Prostate gland (tissue), 2 donors: ENCODE data around the gene EIF4G3. TPM values are rescaled to one million over a fixed set of nuclear protein-coding genes. Genes with fewer than 3 reads are reported as not detected.

ENCODE experiments used
- DNase-seq: peaks from one replicate; pipeline ENCODE4 v3.0.0-alpha.2; 2019; ENCODE audit warnings: low spot score
- H3K27ac ChIP-seq, 2 donors: fragments of 200-600 bp; sonication (generic); 2 replicates each; pipeline ENCODE4 v1.5.1; 2017 to 2019
- H3K27me3 ChIP-seq: fragments of 200-600 bp; sonication (generic); replicated peaks from 2 replicates; pipeline ENCODE4 v1.5.1; 2019; ENCODE audit not compliant: insufficient read depth
- H3K36me3 ChIP-seq, 2 donors: fragments of 200-600 bp; sonication (generic); 1 replicate in 1 of 2; 2 replicates in 1 of 2; pipeline versions ENCODE4 v1.5.1 to v1.8.1; 2017 to 2019
- H3K4me1 ChIP-seq: fragments of 200-600 bp; sonication (generic); replicated peaks from 2 replicates; pipeline ENCODE4 v1.5.1; 2019
- H3K4me3 ChIP-seq, 2 donors: fragments of 200-600 bp; sonication (generic); 2 replicates each; pipeline ENCODE4 v1.5.1; 2017 to 2019
- H3K9me3 ChIP-seq: fragments of 200-600 bp; sonication (generic); 2 replicates; pipeline ENCODE4 v1.5.1; 2017
- CTCF ChIP-seq, 4 experiments: fragments of 200-600 bp in 2 of 4; fragments of 450-650 bp in 2 of 4; sonication (generic) in 2 of 4; IDR thresholded peaks; 1 replicate in 3 of 4; 2 replicates in 1 of 4; pipeline ENCODE4 v1.5.1; 2016 to 2019; ENCODE audit warnings: antibody characterized with exemption in 4 of 4, mild to moderate bottlenecking in 2 of 4, moderate library complexity in 2 of 4
- POLR2A ChIP-seq: fragments of 450-650 bp; IDR thresholded peaks from one replicate; pipeline ENCODE4 v1.6.1; 2016; ENCODE audit warnings: antibody characterized with exemption, mild to moderate bottlenecking
- POLR2AphosphoS5 ChIP-seq: sonication (generic); formaldehyde crosslinking; IDR thresholded peaks from one replicate; pipeline ENCODE4 v1.6.1; 2017; ENCODE audit warnings: antibody characterized with exemption
- WGBS: methylation state at CpG from one replicate; pipeline ENCODE4 v1.1.5; 2018; 5-methylcytosine and 5-hydroxymethylcytosine counted together
- intact Hi-C: fragments of 100-400 bp; cut with DNase I; formaldehyde crosslinking; loops from one replicate; pipeline ENCODE4 v1.14.2; 2022
- total RNA-seq, 2 donors: library from RNA; depleted of rRNA; stranded (reverse); fragments of >200 nt; gene quantifications; one replicate each; pipeline ENCODE4 v1.1.0, GENCODE V29; 2016

EIF4G3 gene
- total RNA-seq, 2 donors from 2014 or later: 28.3 to 81.1 TPM

DNA sequence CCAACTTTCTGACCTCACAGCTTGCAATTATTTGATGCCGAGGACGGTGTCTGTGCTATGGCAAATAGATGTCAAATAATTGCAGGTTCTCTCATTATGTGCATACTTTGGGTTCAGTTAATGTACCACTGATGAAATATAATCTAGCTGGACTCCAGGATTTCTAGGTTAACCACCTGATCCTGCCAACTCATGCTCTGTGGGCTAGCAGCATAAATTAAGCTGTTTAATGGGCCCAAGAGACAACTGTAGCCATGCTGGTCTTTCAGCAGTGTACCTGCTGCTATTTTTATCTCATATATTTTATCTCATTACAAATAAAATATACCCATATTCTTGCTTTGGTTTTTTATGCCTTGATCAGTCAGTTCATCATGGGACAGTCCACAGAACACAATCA, 346.3 kb downstream of the EIF4G3 start:
- no peak for TF ChIP-seq POLR2AphosphoS5
- no peak for TF ChIP-seq POLR2A
- TF ChIP-seq CTCF (IDR thresholded peaks at IDR 0.05): no peak
- H3K4me1 ChIP-seq: no peaks in the 10 kb centered on the region
- no peaks in the 10 kb centered on the region for H3K36me3 ChIP-seq
- no peak overlapping the region for H3K4me3 ChIP-seq
- WGBS: 93% methylated on average over 2 of the region's 2 CpGs
- no peaks in the 10 kb centered on the region for H3K9me3 ChIP-seq
- H3K27me3 ChIP-seq: no peaks in the 10 kb centered on the region
- intact Hi-C loops: no loop called here
- no peak for DNase-seq
- no peak overlapping the region for H3K27ac ChIP-seq

- Histone ChIP-seq H3K36me3 (no peaks in the 10 kb centered on the region), H3K27ac (no peak overlapping the region), H3K9me3 (no peaks in the 10 kb centered on the region), H3K4me1 (no peaks in the 10 kb centered on the region), H3K27me3 (no peaks in the 10 kb centered on the region), H3K4me3 (no peak overlapping the region)
- no peak for TF ChIP-seq CTCF (IDR thresholded peaks at IDR 0.05)
- TF ChIP-seq POLR2A: no peak
- no peak for TF ChIP-seq POLR2AphosphoS5
- intact Hi-C loops: no loop called here
- 56% methylated on average over 1 of the region's 1 CpG for WGBS
- no peak for DNase-seq
Measured at GRCh38 chr1:20829946-20830345, 346.8 kb downstream of the EIF4G3 start.

GRCh38 chr1:20829531-20829930, 347.2 kb downstream of the EIF4G3 start:
- no peak for TF ChIP-seq CTCF (IDR thresholded peaks at IDR 0.05)
- no peak for TF ChIP-seq POLR2AphosphoS5
- TF ChIP-seq POLR2A: no peak
- no peaks in the 10 kb centered on the region for H3K4me1 ChIP-seq
- H3K9me3 ChIP-seq: no peaks in the 10 kb centered on the region
- no peak overlapping the region for H3K4me3 ChIP-seq
- no peak overlapping the region for H3K27ac ChIP-seq
- no peak for DNase-seq
- H3K36me3 ChIP-seq: no peaks in the 10 kb centered on the region
- no peaks in the 10 kb centered on the region for H3K27me3 ChIP-seq
- intact Hi-C loops: no loop called here
- WGBS: 86% methylated on average over 1 of the region's 1 CpG

DNA sequence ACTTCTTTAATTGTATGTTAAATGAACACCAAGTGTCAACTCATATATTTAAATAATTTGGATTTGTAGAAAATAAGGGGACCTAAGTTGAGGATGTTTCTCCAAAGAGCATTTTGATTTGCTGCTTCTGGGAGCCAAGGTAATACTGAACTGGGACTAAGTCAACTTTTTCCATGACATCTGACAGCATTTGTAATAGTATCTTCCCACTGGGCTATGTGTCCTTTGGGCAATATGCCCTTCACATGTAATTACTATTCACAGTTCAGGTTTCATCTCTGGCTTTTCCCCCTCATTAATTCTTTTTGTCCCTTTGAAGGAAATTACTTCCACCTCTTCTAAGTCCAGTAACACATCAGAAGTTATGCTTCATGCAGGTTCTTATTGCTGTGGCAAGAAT, 352.9 kb downstream of the EIF4G3 start:
- intact Hi-C loops: no loop called here
- Histone ChIP-seq H3K4me1 (no peaks in the 10 kb centered on the region), H3K36me3 (no peaks in the 10 kb centered on the region), H3K27ac (no peak overlapping the region), H3K4me3 (no peak overlapping the region), H3K27me3 (no peaks in the 10 kb centered on the region), H3K9me3 (no peaks in the 10 kb centered on the region)
- no peak for DNase-seq
- TF ChIP-seq CTCF (IDR thresholded peaks at IDR 0.05) (no peak), POLR2A (no peak), POLR2AphosphoS5 (no peak)

- H3K4me1 ChIP-seq: no peaks in the 10 kb centered on the region
- intact Hi-C loops: no loop called here
- WGBS: 48% methylated on average over 2 of the region's 2 CpGs
- no peaks in the 10 kb centered on the region for H3K27me3 ChIP-seq
- no peaks in the 10 kb centered on the region for H3K9me3 ChIP-seq
- H3K27ac ChIP-seq: no peak overlapping the region
- H3K4me3 ChIP-seq: no peak overlapping the region
- TF ChIP-seq CTCF (IDR thresholded peaks at IDR 0.05): no peak
- TF ChIP-seq POLR2A: no peak
- TF ChIP-seq POLR2AphosphoS5: no peak
- no peak for DNase-seq
- H3K36me3 ChIP-seq: no peaks in the 10 kb centered on the region
Measured at GRCh38 chr1:20821466-20821865, 355.2 kb downstream of the EIF4G3 start.
